Astrocyte (in vitro differentiated cells and primary cell): ENCODE measurements around the gene TMEM266. TPM values are rescaled to one million over a fixed set of nuclear protein-coding genes. Genes with fewer than 3 reads are reported as not detected.

Source experiments
- DNase-seq: peaks from one replicate; pipeline ENCODE4 v3.0.0-alpha.2; 2010; ENCODE audit warnings: low read depth
- FAIRE-seq: peaks from 2 replicates; lab custom pipeline; 2011; peaks lifted over from hg19 to GRCh38; lab: Jason Lieb, UNC
- H2AFZ ChIP-seq: 2 replicates; pipeline ENCODE4 v1.6.0; 2012; ENCODE audit warnings: low read depth, low read length, inconsistent platforms
- H3K27ac ChIP-seq: 2 replicates; pipeline ENCODE4 v1.5.1; 2011; ENCODE audit warnings: low read depth, low read length, inconsistent platforms
- H3K27me3 ChIP-seq: 2 replicates; pipeline ENCODE4 v1.6.0; 2011; ENCODE audit warnings: low read length, inconsistent platforms; ENCODE audit not compliant: insufficient read depth
- H3K36me3 ChIP-seq: 2 replicates; pipeline ENCODE4 v1.5.1; 2011; ENCODE audit warnings: low read length, inconsistent platforms; ENCODE audit not compliant: insufficient read depth
- H3K4me1 ChIP-seq: 2 replicates; pipeline ENCODE4 v1.5.1; 2011; ENCODE audit warnings: low read length, inconsistent platforms; ENCODE audit not compliant: insufficient read depth
- H3K4me2 ChIP-seq: 2 replicates; pipeline ENCODE4 v1.6.0; 2012; ENCODE audit warnings: low read length, inconsistent platforms
- H3K4me3 ChIP-seq: 2 replicates; pipeline ENCODE4 v1.5.1; 2011; ENCODE audit warnings: low read depth, mild to moderate bottlenecking, low read length, inconsistent platforms; ENCODE audit not compliant: insufficient read depth
- H3K79me2 ChIP-seq: 2 replicates; pipeline ENCODE4 v1.6.0; 2012; ENCODE audit warnings: mild to moderate bottlenecking, low read length, inconsistent platforms; ENCODE audit not compliant: insufficient read depth
- H3K9ac ChIP-seq: 2 replicates; pipeline ENCODE4 v1.6.0; 2012; ENCODE audit warnings: mild to moderate bottlenecking, low read length, inconsistent platforms
- H3K9me3 ChIP-seq: 2 replicates; pipeline ENCODE4 v1.5.1; 2012; ENCODE audit warnings: low read depth, mild to moderate bottlenecking, low read length, inconsistent platforms; ENCODE audit not compliant: insufficient read depth
- H4K20me1 ChIP-seq: 2 replicates; pipeline ENCODE4 v1.6.0; 2012; ENCODE audit warnings: low read length, inconsistent platforms; ENCODE audit not compliant: insufficient read depth
- H3K27ac Mint-ChIP-seq: one replicate; pipeline ENCODE4 v1.8.0; 2021; ENCODE audit warnings: mild to moderate bottlenecking, mixed read lengths; ENCODE audit not compliant: unreplicated experiment
- H3K27me3 Mint-ChIP-seq: one replicate; pipeline ENCODE4 v1.8.0; 2021; ENCODE audit warnings: low read depth, mixed read lengths; ENCODE audit not compliant: unreplicated experiment
- H3K36me3 Mint-ChIP-seq: one replicate; pipeline ENCODE4 v1.8.0; 2021; ENCODE audit warnings: low read depth, mixed read lengths; ENCODE audit not compliant: unreplicated experiment
- H3K4me1 Mint-ChIP-seq: one replicate; pipeline ENCODE4 v1.8.0; 2021; ENCODE audit warnings: low read depth, mixed read lengths; ENCODE audit not compliant: unreplicated experiment
- H3K4me3 Mint-ChIP-seq: one replicate; pipeline ENCODE4 v1.8.0; 2021; ENCODE audit warnings: mild to moderate bottlenecking, moderate library complexity, mixed read lengths; ENCODE audit not compliant: unreplicated experiment
- H3K9me3 Mint-ChIP-seq: one replicate; pipeline ENCODE4 v1.8.0; 2021; ENCODE audit warnings: mild to moderate bottlenecking, mixed read lengths; ENCODE audit not compliant: unreplicated experiment
- CTCF ChIP-seq: IDR thresholded peaks from 2 replicates; pipeline ENCODE4 v1.5.1; 2011; ENCODE audit warnings: low read depth, mild to moderate bottlenecking, inconsistent platforms, low read length, moderate library complexity; ENCODE audit not compliant: insufficient read depth
- EZH2 ChIP-seq: IDR thresholded peaks from 2 replicates; pipeline ENCODE4 v1.6.1; 2012; ENCODE audit warnings: mild to moderate bottlenecking, low read length, inconsistent platforms; ENCODE audit not compliant: insufficient read depth
- total RNA-seq: library from RNA; stranded (reverse); gene quantifications from 2 replicates; pipeline ENCODE4 v1.2.1, GENCODE V29; 2021

The TMEM266 gene
- total RNA-seq, 1 donor from 2014 or later = 0.36 TPM

GRCh38 chr15:76163457-76164295 is 103.9 kb downstream of the TMEM266 start:
- peaks cover 29% of the 10 kb centered on the region for H3K27me3 Mint-ChIP-seq
- H3K4me3 Mint-ChIP-seq = no peak overlapping the region
- H3K4me3 ChIP-seq = no peak overlapping the region
- no peak for TF ChIP-seq EZH2
- TF ChIP-seq CTCF = no peak
- no peaks in the 10 kb centered on the region for H3K4me1 ChIP-seq
- no peak overlapping the region for H3K27ac ChIP-seq
- no peaks in the 10 kb centered on the region for H3K79me2 ChIP-seq
- no peak overlapping the region for H3K27ac Mint-ChIP-seq
- no peaks in the 10 kb centered on the region for H3K36me3 ChIP-seq
- no peak for FAIRE-seq
- no peak for DNase-seq
- H3K9me3 ChIP-seq = no peaks in the 10 kb centered on the region
- no peaks in the 10 kb centered on the region for H3K36me3 Mint-ChIP-seq
- H3K9me3 Mint-ChIP-seq = no peaks in the 10 kb centered on the region
- H3K4me2 ChIP-seq = no peak overlapping the region
- no peaks in the 10 kb centered on the region for H4K20me1 ChIP-seq
- H2AFZ ChIP-seq = no peak overlapping the region
- peaks cover 6% of the 10 kb centered on the region for H3K4me1 Mint-ChIP-seq
- no peak overlapping the region for H3K9ac ChIP-seq
- H3K27me3 ChIP-seq = peaks cover 3% of the 10 kb centered on the region

DNA sequence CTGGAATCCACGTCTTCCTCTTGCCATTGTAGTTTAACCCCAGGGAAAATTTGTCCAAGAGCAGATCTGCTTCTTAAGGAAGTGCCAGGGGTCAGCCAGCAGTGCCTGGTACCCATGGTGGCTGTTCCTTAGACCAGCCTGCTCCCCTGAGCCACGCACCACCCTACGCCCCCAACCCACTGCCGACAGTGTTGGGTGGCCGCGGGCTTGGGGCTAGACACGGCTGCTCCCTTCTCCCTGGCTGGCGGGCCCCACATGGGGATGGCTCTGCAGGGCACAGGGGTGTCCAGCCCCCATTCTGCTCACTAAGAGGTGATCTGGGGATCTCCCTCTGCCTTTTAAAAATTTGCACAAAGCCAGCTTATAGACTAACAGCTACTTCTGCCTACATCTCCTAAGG is 104.8 kb downstream of the TMEM266 start:
- Mint-ChIP-seq H3K4me1 (peaks cover 14% of the 10 kb centered on the region), H3K36me3 (no peaks in the 10 kb centered on the region), H3K4me3 (no peak overlapping the region), H3K9me3 (no peaks in the 10 kb centered on the region), H3K27ac (no peak overlapping the region), H3K27me3 (peaks cover 28% of the 10 kb centered on the region)
- Histone ChIP-seq H3K27me3 (peaks cover under 1% of the 10 kb centered on the region), H3K4me1 (no peaks in the 10 kb centered on the region), H3K4me2 (no peak overlapping the region), H3K9ac (no peak overlapping the region), H3K4me3 (no peak overlapping the region), H3K79me2 (no peaks in the 10 kb centered on the region), H3K36me3 (no peaks in the 10 kb centered on the region), H3K27ac (no peak overlapping the region), H3K9me3 (no peaks in the 10 kb centered on the region), H4K20me1 (no peaks in the 10 kb centered on the region), H2AFZ (no peak overlapping the region)
- FAIRE-seq (no peak), DNase-seq (no peak)
- no peak for TF ChIP-seq EZH2
- no peak for TF ChIP-seq CTCF

GRCh38 chr15:76165951-76166350 is 106.2 kb downstream of the TMEM266 start:
- Histone ChIP-seq H3K9ac (no peak overlapping the region), H3K36me3 (no peaks in the 10 kb centered on the region), H3K79me2 (no peaks in the 10 kb centered on the region), H3K27me3 (no peaks in the 10 kb centered on the region), H3K4me2 (no peak overlapping the region), H3K9me3 (no peaks in the 10 kb centered on the region), H3K4me3 (no peak overlapping the region), H3K4me1 (no peaks in the 10 kb centered on the region), H4K20me1 (no peaks in the 10 kb centered on the region), H2AFZ (no peak overlapping the region), H3K27ac (no peak overlapping the region)
- DNase-seq (no peak), FAIRE-seq (no peak)
- Mint-ChIP-seq H3K27ac (no peak overlapping the region), H3K9me3 (no peaks in the 10 kb centered on the region), H3K27me3 (peaks cover 16% of the 10 kb centered on the region), H3K36me3 (no peaks in the 10 kb centered on the region), H3K4me3 (no peak overlapping the region), H3K4me1 (peaks cover 11% of the 10 kb centered on the region)
- no peak for TF ChIP-seq EZH2
- TF ChIP-seq CTCF = no peak
